Measurements from ENCODE around the gene PDGFB. TPM values are rescaled to one million over a fixed set of nuclear protein-coding genes. Genes with fewer than 3 reads are reported as not detected.

Gene PDGFB
- total RNA-seq, 2 donors from 2014 or later = 5.9 to 10.4 TPM

GRCh38 chr22:39277142-39277607, 32.4 kb upstream of the PDGFB start:
- Mint-ChIP-seq H3K4me3 (no peak overlapping the region), H3K27me3 (ENCODE audit: insufficient read depth) (peaks cover 1% of the 10 kb centered on the region)

GRCh38 chr22:39276440-39277141, 31.8 kb upstream of the PDGFB start:
- no peak for TF ChIP-seq CTCF (conservative IDR thresholded peaks at IDR 0.05)
- H3K4me3 Mint-ChIP-seq = no peak overlapping the region
- no peak overlapping the region for H3K27ac ChIP-seq (ENCODE audit: low read depth, low read length)
- DNase-seq = no peak
- no peak overlapping the region for H3K27ac Mint-ChIP-seq
- peaks cover 4% of the 10 kb centered on the region for H3K36me3 Mint-ChIP-seq (ENCODE audit: low read depth)
- H3K27me3 ChIP-seq (ENCODE audit: control insufficient read depth, insufficient read depth, low read length, poor library complexity, severe bottlenecking) = no peaks in the 10 kb centered on the region
- no peak overlapping the region for H3K4me3 ChIP-seq (ENCODE audit: low read length)
- no peaks in the 10 kb centered on the region for H3K4me1 Mint-ChIP-seq
- no peak overlapping the region for H3K9ac ChIP-seq (ENCODE audit: extremely low read depth, low read length, poor library complexity, severe bottlenecking)
- no peaks in the 10 kb centered on the region for H3K36me3 ChIP-seq (ENCODE audit: control insufficient read depth, insufficient read depth, low read length)
- H3K27me3 Mint-ChIP-seq (ENCODE audit: insufficient read depth) = peaks cover 1% of the 10 kb centered on the region
- H3K9me3 Mint-ChIP-seq = peaks cover 13% of the 10 kb centered on the region
- 91 to 93% methylated on average over 12 of the region's 12 CpGs for WGBS, 2 experiments (ENCODE audit: insufficient coverage in 1 of 2, insufficient read length in 1 of 2)
- no peaks in the 10 kb centered on the region for H3K4me1 ChIP-seq (ENCODE audit: control insufficient read depth, insufficient read depth, low read length)
- H3K9me3 ChIP-seq (ENCODE audit: control insufficient read depth, low read length) = peaks cover 6% of the 10 kb centered on the region

More at GRCh38 chr22:39277142-39277607, 32.4 kb upstream of the PDGFB start:
- no peak for TF ChIP-seq CTCF (conservative IDR thresholded peaks at IDR 0.05)
- Mint-ChIP-seq H3K9me3 (peaks cover 13% of the 10 kb centered on the region), H3K4me1 (no peaks in the 10 kb centered on the region), H3K27ac (no peak overlapping the region), H3K36me3 (ENCODE audit: low read depth) (peaks cover 4% of the 10 kb centered on the region)
- Histone ChIP-seq H3K36me3 (ENCODE audit: control insufficient read depth, insufficient read depth, low read length) (no peaks in the 10 kb centered on the region), H3K4me1 (ENCODE audit: control insufficient read depth, insufficient read depth, low read length) (no peaks in the 10 kb centered on the region), H3K27me3 (ENCODE audit: control insufficient read depth, insufficient read depth, low read length, poor library complexity, severe bottlenecking) (no peaks in the 10 kb centered on the region), H3K4me3 (ENCODE audit: low read length) (no peak overlapping the region), H3K27ac (ENCODE audit: low read depth, low read length) (no peak overlapping the region), H3K9ac (ENCODE audit: extremely low read depth, low read length, poor library complexity, severe bottlenecking) (no peak overlapping the region), H3K9me3 (ENCODE audit: control insufficient read depth, low read length) (peaks cover 6% of the 10 kb centered on the region)
- no peak for DNase-seq
- 97 to 100% methylated on average over 4 of the region's 6 CpGs for WGBS, 2 experiments (ENCODE audit: insufficient coverage in 1 of 2, insufficient read length in 1 of 2)

- DNase-seq = no peak
- Histone ChIP-seq H3K4me3 (ENCODE audit: low read length) (no peak overlapping the region), H3K9ac (ENCODE audit: extremely low read depth, low read length, poor library complexity, severe bottlenecking) (no peak overlapping the region), H3K27me3 (ENCODE audit: control insufficient read depth, insufficient read depth, low read length, poor library complexity, severe bottlenecking) (no peaks in the 10 kb centered on the region), H3K36me3 (ENCODE audit: control insufficient read depth, insufficient read depth, low read length) (no peaks in the 10 kb centered on the region), H3K9me3 (ENCODE audit: control insufficient read depth, low read length) (peaks cover 9% of the 10 kb centered on the region), H3K4me1 (ENCODE audit: control insufficient read depth, insufficient read depth, low read length) (no peaks in the 10 kb centered on the region), H3K27ac (ENCODE audit: low read depth, low read length) (no peak overlapping the region)
- peaks cover 4% of the 10 kb centered on the region for H3K36me3 Mint-ChIP-seq (ENCODE audit: low read depth)
- H3K4me3 Mint-ChIP-seq = no peak overlapping the region
- TF ChIP-seq CTCF (conservative IDR thresholded peaks at IDR 0.05) = no peak
- peaks cover 1% of the 10 kb centered on the region for H3K27me3 Mint-ChIP-seq (ENCODE audit: insufficient read depth)
- H3K27ac Mint-ChIP-seq = no peak overlapping the region
- no peaks in the 10 kb centered on the region for H3K4me1 Mint-ChIP-seq
- H3K9me3 Mint-ChIP-seq = peaks cover 18% of the 10 kb centered on the region
- WGBS, 2 experiments (ENCODE audit: insufficient coverage in 1 of 2, insufficient read length in 1 of 2) = 83 to 92% methylated on average over 2 to 9 of the region's 9 CpGs
Observed at GRCh38 chr22:39275814-39276439, 31.1 kb upstream of the PDGFB start.
